HAP-1 (cell line): ENCODE results near the gene DSN1.

Source experiments
- DNase-seq, 2 experiments: peaks; one replicate each; pipeline ENCODE4 v3.0.0-alpha.2; 2016 to 2020; ENCODE audit warnings: low spot score in 2 of 2
- H3K27me3 ChIP-seq: fragments of 250-450 bp; sonication (Bioruptor Pico); 2 replicates; pipeline ENCODE4 v1.5.1; 2020; ENCODE audit warnings: low read depth, mild to moderate bottlenecking, moderate library complexity
- H3K36me3 ChIP-seq: fragments of 250-450 bp; sonication (Bioruptor Pico); replicated peaks from 2 replicates; pipeline ENCODE4 v1.5.1; 2020; ENCODE audit warnings: mild to moderate bottlenecking
- H3K4me1 ChIP-seq: fragments of 250-450 bp; sonication (Bioruptor Pico); 2 replicates; pipeline ENCODE4 v1.5.1; 2020; ENCODE audit warnings: mild to moderate bottlenecking
- H3K4me3 ChIP-seq: fragments of 250-450 bp; sonication (Bioruptor Pico); 2 replicates; pipeline ENCODE4 v1.5.1; 2020; ENCODE audit warnings: mild to moderate bottlenecking, moderate library complexity
- H3K9me3 ChIP-seq: fragments of 250-450 bp; sonication (Bioruptor Pico); 2 replicates; pipeline ENCODE4 v1.5.1; 2020; ENCODE audit warnings: mild to moderate bottlenecking, moderate library complexity
- in situ Hi-C: fragments of 300-500 bp; cut with MboI; formaldehyde crosslinking; loops from 3 replicates; pipeline ENCODE4 v1.14.3; 2020; ENCODE audit warnings: low sequenced_read_pairs, inconsistent platforms, mixed read lengths

Gene DSN1

DNA sequence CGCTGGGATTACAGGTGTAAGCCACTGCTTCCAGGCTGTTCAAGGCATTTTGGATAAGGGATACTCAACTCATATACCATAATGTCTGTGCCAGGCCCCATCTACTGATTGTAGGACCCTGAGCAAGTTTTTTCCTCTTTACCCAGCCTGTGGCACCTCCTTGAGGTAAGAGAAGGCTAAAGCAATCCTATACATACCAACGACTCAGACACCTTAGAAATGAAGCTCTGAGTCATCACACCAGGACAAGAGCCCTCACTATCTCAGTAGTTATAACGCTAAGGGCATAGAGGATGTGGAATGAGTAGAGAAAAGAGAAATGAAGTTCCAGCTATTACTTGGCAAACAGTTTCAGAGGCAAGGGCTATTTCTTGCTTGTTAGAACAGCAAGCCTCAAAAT, 44.6 kb downstream of the DSN1 start:
- Histone ChIP-seq H3K4me3 (no peak overlapping the region), H3K36me3 (no peaks in the 10 kb centered on the region), H3K27me3 (no peaks in the 10 kb centered on the region), H3K9me3 (no peaks in the 10 kb centered on the region), H3K4me1 (no peaks in the 10 kb centered on the region)
- in situ Hi-C loops: no loop called here
- DNase-seq: no peak

DNA sequence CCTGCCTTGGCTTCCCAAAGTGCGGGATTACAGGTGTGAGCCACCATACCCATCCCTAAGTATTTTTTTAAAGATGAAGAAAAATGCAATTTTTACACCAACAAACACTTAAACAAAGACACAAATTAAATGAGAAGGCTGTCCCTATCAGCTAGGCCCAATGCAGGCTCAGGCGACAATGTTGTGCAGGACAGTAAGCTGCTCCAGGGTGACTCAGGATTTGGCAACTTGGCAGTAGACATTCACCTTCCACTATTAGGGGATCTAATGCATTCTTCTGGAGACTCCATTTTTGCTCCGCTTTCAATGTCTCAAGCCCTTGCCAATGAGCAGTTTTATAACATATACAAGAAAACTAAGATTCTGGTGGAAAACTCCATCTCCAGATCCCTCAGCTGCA, 47.4 kb downstream of the DSN1 start:
- H3K36me3 ChIP-seq: no peaks in the 10 kb centered on the region
- in situ Hi-C loops: no loop called here
- DNase-seq: no peak
- no peaks in the 10 kb centered on the region for H3K9me3 ChIP-seq
- H3K4me3 ChIP-seq: no peak overlapping the region
- no peaks in the 10 kb centered on the region for H3K4me1 ChIP-seq
- no peaks in the 10 kb centered on the region for H3K27me3 ChIP-seq

DNA sequence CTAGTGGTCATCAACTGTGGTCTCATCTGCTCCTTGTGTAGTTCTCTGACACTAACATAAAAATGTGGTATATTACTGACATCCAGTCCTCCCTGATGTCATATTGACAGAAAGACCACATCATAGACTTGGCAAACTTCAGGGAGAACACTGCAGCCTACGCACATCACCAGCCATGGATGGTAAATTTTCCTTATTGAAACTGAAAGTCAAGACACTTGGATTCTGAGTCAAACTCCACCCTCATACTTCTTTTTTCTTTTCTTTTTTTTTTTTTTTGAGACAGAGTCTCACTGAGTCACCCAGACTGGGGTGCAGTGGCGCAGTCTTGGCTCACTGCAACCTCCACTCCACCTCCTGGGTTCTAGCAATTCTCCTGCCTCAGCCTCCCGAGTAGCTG, 53.1 kb downstream of the DSN1 start:
- no peak for DNase-seq
- H3K4me3 ChIP-seq: no peak overlapping the region
- H3K36me3 ChIP-seq: peaks cover 3% of the 10 kb centered on the region; the same call in 1 of the 2 replicates
- in situ Hi-C loops: no loop called here
- H3K27me3 ChIP-seq: no peaks in the 10 kb centered on the region
- H3K9me3 ChIP-seq: no peaks in the 10 kb centered on the region
- no peaks in the 10 kb centered on the region for H3K4me1 ChIP-seq

DNA sequence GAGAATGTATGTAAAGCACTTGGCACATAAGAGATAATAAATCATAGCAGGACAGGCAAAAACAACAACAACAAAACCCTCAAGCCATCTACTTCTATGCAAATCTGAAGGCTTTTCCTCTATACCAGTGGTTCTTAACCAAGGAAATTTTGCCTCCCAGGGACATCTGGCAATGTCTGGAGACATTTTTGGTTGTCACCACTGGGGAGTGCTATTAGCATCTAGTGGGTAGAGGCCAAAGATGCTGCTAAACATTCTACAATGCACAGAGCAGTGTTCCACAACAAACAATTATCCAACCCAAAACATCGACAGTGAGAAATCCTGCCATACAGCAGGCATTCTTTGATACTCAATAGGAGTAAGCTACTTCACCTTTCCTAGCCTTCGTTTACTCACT, 55.9 kb downstream of the DSN1 start:
- Histone ChIP-seq H3K9me3 (no peaks in the 10 kb centered on the region), H3K27me3 (no peaks in the 10 kb centered on the region), H3K4me3 (no peak overlapping the region), H3K36me3 (peaks cover 3% of the 10 kb centered on the region; the same call in 1 of the 2 replicates), H3K4me1 (no peaks in the 10 kb centered on the region)
- DNase-seq: no peak
- in situ Hi-C loops: no loop called here

DNA sequence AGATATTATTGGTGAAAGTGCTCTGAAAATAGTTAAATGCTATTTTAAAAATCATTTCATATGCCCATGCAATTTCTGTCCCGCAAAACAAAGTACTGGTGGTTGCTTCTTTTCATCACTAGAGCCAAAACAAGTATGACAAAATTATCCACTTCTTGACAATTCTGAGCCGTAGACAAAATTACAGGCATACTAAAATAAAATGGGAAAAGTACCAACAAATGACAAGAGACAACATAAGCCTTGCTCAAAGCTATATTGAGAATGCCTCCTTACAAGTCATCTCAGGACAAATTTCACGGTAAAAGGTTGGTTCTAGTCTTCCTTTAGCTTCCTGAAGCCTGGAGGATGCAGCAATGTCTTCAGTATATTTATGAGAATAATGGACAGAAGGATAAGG, 56.5 kb downstream of the DSN1 start:
- Histone ChIP-seq H3K4me1 (no peaks in the 10 kb centered on the region), H3K36me3 (peaks cover 3% of the 10 kb centered on the region; the same call in 1 of the 2 replicates), H3K27me3 (no peaks in the 10 kb centered on the region), H3K4me3 (no peak overlapping the region), H3K9me3 (no peaks in the 10 kb centered on the region)
- no peak for DNase-seq
- in situ Hi-C loops: no loop called here

DNA sequence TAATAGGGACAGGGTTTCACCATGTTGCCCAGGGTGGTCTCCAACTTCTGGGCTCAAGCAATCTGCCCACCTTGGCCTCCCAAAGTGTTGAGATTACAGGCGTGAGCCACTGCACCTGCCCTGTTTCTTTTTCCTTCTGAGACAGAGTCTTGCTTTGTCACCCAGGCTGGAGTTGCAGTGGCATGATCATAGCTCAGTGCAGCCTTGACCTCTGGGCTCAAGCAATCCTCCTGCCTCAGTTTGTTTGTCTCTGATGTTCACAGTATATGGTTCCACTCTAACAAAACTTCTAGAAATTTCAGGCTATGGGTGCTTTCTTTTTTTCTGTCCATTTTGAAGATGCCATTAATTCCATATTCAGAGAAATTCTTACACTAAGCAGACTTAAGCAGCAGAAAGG, 60.8 kb downstream of the DSN1 start:
- Histone ChIP-seq H3K9me3 (no peaks in the 10 kb centered on the region), H3K36me3 (no peaks in the 10 kb centered on the region), H3K27me3 (no peaks in the 10 kb centered on the region), H3K4me1 (no peaks in the 10 kb centered on the region), H3K4me3 (no peak overlapping the region)
- in situ Hi-C loops: no loop called here
- no peak for DNase-seq

DNA sequence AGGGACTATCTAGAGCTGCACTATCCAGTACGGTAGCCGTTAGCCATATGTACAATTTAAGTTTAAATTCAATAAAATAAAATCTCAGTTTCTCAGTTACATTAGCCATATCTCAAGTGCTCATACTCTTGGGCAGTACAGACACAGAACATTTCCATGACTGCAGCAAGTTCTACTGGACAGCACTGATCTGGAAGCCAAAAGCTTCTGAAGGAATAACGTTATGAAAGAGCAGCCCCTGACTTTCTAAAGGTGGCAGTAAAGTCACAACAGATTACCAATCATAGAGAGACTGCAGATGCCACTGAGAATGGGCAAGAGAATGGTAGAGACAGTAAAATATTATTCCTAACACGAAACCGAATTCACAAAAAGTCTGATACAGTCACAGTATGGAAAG, 64.4 kb downstream of the DSN1 start:
- in situ Hi-C loops: no loop called here
- no peaks in the 10 kb centered on the region for H3K27me3 ChIP-seq
- no peaks in the 10 kb centered on the region; the same call in 1 of the 2 replicates for H3K36me3 ChIP-seq
- H3K4me3 ChIP-seq: no peak overlapping the region
- no peaks in the 10 kb centered on the region for H3K9me3 ChIP-seq
- DNase-seq: no peak
- no peaks in the 10 kb centered on the region for H3K4me1 ChIP-seq

DNA sequence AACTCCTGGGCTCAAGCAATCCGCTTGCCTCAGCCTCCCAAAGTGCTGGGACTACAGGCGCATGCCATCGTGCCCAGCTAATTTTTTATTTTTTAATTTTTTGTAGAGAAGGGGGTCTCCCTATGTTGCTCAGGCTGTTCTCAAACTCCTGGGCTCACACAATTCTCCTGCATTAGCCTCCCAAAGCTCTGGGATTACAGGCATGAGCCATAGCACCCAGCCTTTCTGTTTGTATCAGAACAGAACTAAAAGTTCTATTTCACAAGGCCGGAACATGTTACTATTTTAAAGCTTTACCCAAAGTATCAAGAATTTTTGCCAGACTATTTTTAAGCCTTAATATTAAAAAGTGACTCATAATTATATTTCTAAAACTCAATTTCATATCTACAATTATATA, 70.0 kb downstream of the DSN1 start:
- H3K36me3 ChIP-seq: no peaks in the 10 kb centered on the region; the same call in 1 of the 2 replicates
- H3K9me3 ChIP-seq: no peaks in the 10 kb centered on the region
- no peaks in the 10 kb centered on the region for H3K27me3 ChIP-seq
- H3K4me3 ChIP-seq: no peak overlapping the region
- no peak for DNase-seq
- in situ Hi-C loops: no loop called here
- peaks cover 9% of the 10 kb centered on the region for H3K4me1 ChIP-seq
